Endodermal cell (in vitro differentiated cells): ENCODE results near the gene NFIX. TPM values are rescaled to one million over a fixed set of nuclear protein-coding genes. Genes with fewer than 3 reads are reported as not detected.

Experiments used
- DNase-seq: peaks from one replicate; pipeline ENCODE4 v3.0.0-alpha.2; 2017
- H3K27ac ChIP-seq: 2 replicates; pipeline ENCODE4 v1.5.1; 2013; ENCODE audit warnings: mild to moderate bottlenecking, low read depth, low read length, moderate library complexity
- H3K27me3 ChIP-seq: 2 replicates; pipeline ENCODE4 v1.6.1; 2013; ENCODE audit warnings: mild to moderate bottlenecking, low read length, moderate library complexity; ENCODE audit not compliant: insufficient read depth, control insufficient read depth, poor library complexity, severe bottlenecking
- H3K36me3 ChIP-seq: 2 replicates; pipeline ENCODE4 v1.7.0; 2013; ENCODE audit warnings: mild to moderate bottlenecking, low read length, moderate library complexity; ENCODE audit not compliant: control insufficient read depth, insufficient read depth
- H3K4me1 ChIP-seq: one replicate; pipeline ENCODE4 v1.7.0; 2013; ENCODE audit warnings: low read length; ENCODE audit not compliant: control insufficient read depth, insufficient read depth
- H3K4me3 ChIP-seq: 2 replicates; pipeline ENCODE4 v1.5.1; 2013; ENCODE audit warnings: mild to moderate bottlenecking, low read length, moderate library complexity
- H3K9ac ChIP-seq: 2 replicates; pipeline ENCODE4 v1.6.1; 2013; ENCODE audit warnings: mild to moderate bottlenecking, low read length, moderate library complexity; ENCODE audit not compliant: poor library complexity, severe bottlenecking; ENCODE audit errors: extremely low read depth
- H3K9me3 ChIP-seq: 2 replicates; pipeline ENCODE4 v1.6.1; 2013; ENCODE audit warnings: mild to moderate bottlenecking, low read length, moderate library complexity; ENCODE audit not compliant: control insufficient read depth
- H3K27ac Mint-ChIP-seq: 2 replicates; pipeline ENCODE4 v1.8.0; 2020; ENCODE audit warnings: mixed read lengths
- H3K27me3 Mint-ChIP-seq: 2 replicates; pipeline ENCODE4 v1.8.0; 2021; ENCODE audit warnings: mild to moderate bottlenecking, mixed read lengths; ENCODE audit not compliant: insufficient read depth
- H3K36me3 Mint-ChIP-seq: 2 replicates; pipeline ENCODE4 v1.8.0; 2020; ENCODE audit warnings: low read depth, mixed read lengths
- H3K4me1 Mint-ChIP-seq: 2 replicates; pipeline ENCODE4 v1.8.0; 2020; ENCODE audit warnings: mixed read lengths
- H3K4me3 Mint-ChIP-seq: 2 replicates; pipeline ENCODE4 v1.8.0; 2020; ENCODE audit warnings: mild to moderate bottlenecking, moderate library complexity, mixed read lengths
- H3K9me3 Mint-ChIP-seq: 2 replicates; pipeline ENCODE4 v1.8.0; 2020; ENCODE audit warnings: mild to moderate bottlenecking, mixed read lengths
- WGBS, 2 experiments: methylation state at CpG; one replicate each; pipeline versions ENCODE4 v1.1.5 to v1.1.7; 2013; ENCODE audit warnings: missing lambda C conversion rate in 2 of 2, mixed read lengths in 1 of 2; ENCODE audit not compliant: insufficient coverage in 1 of 2, insufficient read length in 1 of 2; 5-methylcytosine and 5-hydroxymethylcytosine counted together
- total RNA-seq, 2 donors: library from RNA; stranded (reverse); fragmentation: NEBNext Ultra II Directional in 1 of 2; extraction: Animal tissue kit (Norgen Biotek cat#: 25700) in 1 of 2; gene quantifications; 2 replicates in 1 of 2; 3 replicates in 1 of 2; pipeline ENCODE4 v1.2.1, GENCODE V29; 2021
- TF ChIP-seq, protein P1 (sequence below): fragments of 200-600 bp; sonication (generic); conservative IDR thresholded peaks from 2 replicates; pipeline ENCODE4 v1.5.0; 2021; ENCODE audit warnings: antibody characterized with exemption, mild to moderate bottlenecking

NFIX gene
- total RNA-seq, 2 donors from 2014 or later: 0.22 to 0.40 TPM

DNA sequence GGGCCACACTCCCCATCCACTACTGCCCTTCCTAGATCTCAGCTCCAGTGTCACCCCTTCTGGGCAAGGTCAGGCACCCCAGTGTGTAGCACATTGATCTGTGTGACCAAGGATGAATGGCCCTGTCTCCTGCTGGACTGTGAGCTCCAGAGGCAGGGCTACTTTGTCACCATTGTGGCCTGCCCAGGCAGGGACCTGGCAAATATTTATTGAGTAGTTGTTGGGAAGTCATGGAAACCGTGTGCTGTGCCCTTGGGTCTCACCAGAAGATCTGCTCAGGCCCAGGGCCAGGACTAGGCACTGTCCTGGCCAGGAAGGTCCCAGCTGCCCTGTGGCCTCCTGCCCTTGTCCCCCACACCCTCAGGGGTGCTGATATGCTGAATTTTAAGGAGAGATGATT lies 133.3 kb downstream of the NFIX start:
- Histone ChIP-seq H3K9ac (no peak overlapping the region), H3K4me3 (no peak overlapping the region), H3K9me3 (no peaks in the 10 kb centered on the region), H3K27ac (no peak overlapping the region), H3K27me3 (no peaks in the 10 kb centered on the region), H3K36me3 (peaks cover 54% of the 10 kb centered on the region), H3K4me1 (peaks cover 2% of the 10 kb centered on the region)
- Mint-ChIP-seq H3K27ac (peak overlapping the region; percentile 21), H3K4me1 (no peaks in the 10 kb centered on the region), H3K36me3 (peaks cover 42% of the 10 kb centered on the region), H3K27me3 (no peaks in the 10 kb centered on the region), H3K4me3 (no peak overlapping the region), H3K9me3 (no peaks in the 10 kb centered on the region)
- WGBS, 2 experiments: 93% methylated on average over 1 of the region's 1 CpG; no CpG with 5 or more reads in 1 of the 2 experiments
- DNase-seq: no peak
- TF ChIP-seq, protein P1, sequence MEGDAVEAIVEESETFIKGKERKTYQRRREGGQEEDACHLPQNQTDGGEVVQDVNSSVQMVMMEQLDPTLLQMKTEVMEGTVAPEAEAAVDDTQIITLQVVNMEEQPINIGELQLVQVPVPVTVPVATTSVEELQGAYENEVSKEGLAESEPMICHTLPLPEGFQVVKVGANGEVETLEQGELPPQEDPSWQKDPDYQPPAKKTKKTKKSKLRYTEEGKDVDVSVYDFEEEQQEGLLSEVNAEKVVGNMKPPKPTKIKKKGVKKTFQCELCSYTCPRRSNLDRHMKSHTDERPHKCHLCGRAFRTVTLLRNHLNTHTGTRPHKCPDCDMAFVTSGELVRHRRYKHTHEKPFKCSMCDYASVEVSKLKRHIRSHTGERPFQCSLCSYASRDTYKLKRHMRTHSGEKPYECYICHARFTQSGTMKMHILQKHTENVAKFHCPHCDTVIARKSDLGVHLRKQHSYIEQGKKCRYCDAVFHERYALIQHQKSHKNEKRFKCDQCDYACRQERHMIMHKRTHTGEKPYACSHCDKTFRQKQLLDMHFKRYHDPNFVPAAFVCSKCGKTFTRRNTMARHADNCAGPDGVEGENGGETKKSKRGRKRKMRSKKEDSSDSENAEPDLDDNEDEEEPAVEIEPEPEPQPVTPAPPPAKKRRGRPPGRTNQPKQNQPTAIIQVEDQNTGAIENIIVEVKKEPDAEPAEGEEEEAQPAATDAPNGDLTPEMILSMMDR: no peak

DNA sequence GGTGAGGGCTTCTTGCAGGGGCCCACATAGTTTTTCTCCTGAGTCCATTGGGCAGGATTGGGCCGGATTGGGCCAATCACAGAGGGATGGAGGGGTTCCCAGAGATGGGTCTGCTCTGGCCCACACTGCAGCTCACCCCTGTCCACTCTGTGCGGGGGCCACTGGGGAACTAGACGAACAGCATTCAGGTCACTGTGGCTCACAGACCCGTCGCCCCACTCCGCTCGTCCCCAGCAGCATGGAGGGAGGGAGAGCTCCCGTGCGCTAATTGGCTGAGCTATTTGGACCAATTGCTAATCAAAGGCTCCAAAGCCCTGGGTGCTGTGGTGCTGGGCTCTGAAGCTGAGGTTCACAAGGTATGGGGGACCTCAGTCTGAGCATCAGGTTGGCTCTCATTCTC lies 134.1 kb downstream of the NFIX start:
- no peaks in the 10 kb centered on the region for H3K9me3 Mint-ChIP-seq
- H3K36me3 Mint-ChIP-seq: peaks cover 41% of the 10 kb centered on the region
- peaks cover 59% of the 10 kb centered on the region for H3K36me3 ChIP-seq
- TF ChIP-seq, protein P1: no peak
- no peak overlapping the region for H3K9ac ChIP-seq
- H3K4me3 ChIP-seq: no peak overlapping the region
- no peak overlapping the region for H3K27ac Mint-ChIP-seq
- no peaks in the 10 kb centered on the region for H3K27me3 ChIP-seq
- WGBS, 2 experiments: 97% methylated on average over 7 to 9 of the region's 9 CpGs
- H3K4me1 Mint-ChIP-seq: no peaks in the 10 kb centered on the region
- H3K27ac ChIP-seq: no peak overlapping the region
- peak; percentile 36 for DNase-seq
- H3K27me3 Mint-ChIP-seq: no peaks in the 10 kb centered on the region
- no peaks in the 10 kb centered on the region for H3K9me3 ChIP-seq
- no peaks in the 10 kb centered on the region for H3K4me1 ChIP-seq
- no peak overlapping the region for H3K4me3 Mint-ChIP-seq

DNA sequence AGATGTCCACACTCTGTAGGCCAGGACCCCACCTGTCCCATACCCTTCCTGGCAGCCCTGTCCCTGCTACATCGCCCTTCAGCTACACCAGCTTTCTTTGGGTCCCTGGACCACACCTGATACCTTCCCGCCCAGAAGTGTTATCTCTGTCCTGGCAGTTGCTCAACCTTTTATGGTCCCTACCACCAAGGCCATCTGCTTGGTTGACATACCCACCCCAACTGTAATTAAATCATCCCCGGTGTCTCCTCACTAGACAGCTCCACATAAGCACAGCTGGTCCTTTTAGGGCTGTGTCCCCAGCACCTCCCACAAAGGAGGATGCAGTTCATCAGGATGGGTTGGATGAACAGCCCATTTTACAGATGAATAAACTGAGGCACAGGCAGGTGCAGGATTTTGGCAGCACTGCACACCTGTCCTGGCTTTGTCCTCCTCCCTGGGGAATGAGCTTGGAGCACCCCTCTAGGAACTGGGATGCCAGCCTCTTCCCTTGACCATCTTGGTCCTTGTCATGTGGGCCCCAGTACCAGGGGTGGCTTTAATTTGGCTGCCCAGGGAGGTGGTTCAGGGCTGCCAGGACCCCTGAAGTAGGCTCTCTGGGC lies 135.7 kb downstream of the NFIX start:
- H3K4me1 Mint-ChIP-seq: no peaks in the 10 kb centered on the region
- H3K27ac Mint-ChIP-seq: peak overlapping the region; percentile 68
- no peaks in the 10 kb centered on the region for H3K9me3 Mint-ChIP-seq
- H3K27me3 Mint-ChIP-seq: no peaks in the 10 kb centered on the region
- peaks cover 37% of the 10 kb centered on the region for H3K36me3 Mint-ChIP-seq
- Histone ChIP-seq H3K27ac (no peak overlapping the region), H3K9ac (no peak overlapping the region), H3K4me3 (no peak overlapping the region), H3K4me1 (no peaks in the 10 kb centered on the region), H3K36me3 (peaks cover 62% of the 10 kb centered on the region), H3K27me3 (no peaks in the 10 kb centered on the region), H3K9me3 (no peaks in the 10 kb centered on the region)
- 94 to 97% methylated on average over 3 of the region's 3 CpGs for WGBS, 2 experiments
- DNase-seq: no peak
- H3K4me3 Mint-ChIP-seq: no peak overlapping the region
- TF ChIP-seq, protein P1: no peak
